NCI-H1694 treated with DMSO at 0.1 percent for 48 hours (cell line): ENCODE measurements around the gene ZNF267.
"Not testable (repeated sequence)": the region's sequence is repeated elsewhere in the genome, so short reads cannot be mapped to it uniquely, and the experiment has no call there.

Experiments used
- DNase-seq: peaks from one replicate; lab custom pipeline; 2025; lab: John Stamatoyannopoulos, UW

Gene ZNF267

GRCh38 chr16:31879937-31880321 lies 6.3 kb downstream of the ZNF267 start:
- DNase-seq: no peak

GRCh38 chr16:31880322-31880979 lies 6.8 kb downstream of the ZNF267 start:
- no peak for DNase-seq

- DNase-seq: no peak
These were observed 12.6 kb downstream of the ZNF267 start for GRCh38 chr16:31886227-31886626.

- DNase-seq: no peak
These were observed 15.1 kb downstream of the ZNF267 start for GRCh38 chr16:31888735-31889134.

GRCh38 chr16:31892111-31892510 lies 18.5 kb downstream of the ZNF267 start:
- DNase-seq: not testable (repeated sequence)

- DNase-seq: no peak
These were observed 20.2 kb downstream of the ZNF267 start for GRCh38 chr16:31893824-31894223.

- no peak for DNase-seq
These were observed 23.7 kb downstream of the ZNF267 start for GRCh38 chr16:31897283-31897682.

- DNase-seq: no peak
These were observed 25.9 kb downstream of the ZNF267 start for GRCh38 chr16:31899505-31899904.

- DNase-seq: not testable (repeated sequence)
These were observed 31.0 kb downstream of the ZNF267 start for GRCh38 chr16:31904571-31904970.

- DNase-seq: no peak
These were observed 40.1 kb downstream of the ZNF267 start for GRCh38 chr16:31913668-31914067.

GRCh38 chr16:31916056-31916488 lies 42.5 kb downstream of the ZNF267 start:
- DNase-seq: no peak

- DNase-seq: no peak
These were observed 46.8 kb downstream of the ZNF267 start for GRCh38 chr16:31920373-31920772.

GRCh38 chr16:31951806-31952205 lies 78.2 kb downstream of the ZNF267 start:
- not testable (repeated sequence) for DNase-seq

- DNase-seq: not testable (repeated sequence)
These were observed 78.6 kb downstream of the ZNF267 start for GRCh38 chr16:31952206-31952605.

- DNase-seq: not testable (repeated sequence)
These were observed 82.6 kb downstream of the ZNF267 start for GRCh38 chr16:31956221-31956620.

GRCh38 chr16:31960186-31960910 lies 86.7 kb downstream of the ZNF267 start:
- not testable (repeated sequence) for DNase-seq
